ENCODE measurements around the gene FGFBP1. TPM values are rescaled to one million over a fixed set of nuclear protein-coding genes. Genes with fewer than 3 reads are reported as not detected.

Gene FGFBP1
- 2.7 to 4.3 TPM (median 4.0 TPM) in 5 replicates for total RNA-seq (2022; extraction: Qiagen RNA extraction; ENCODE audit: low read depth)

DNA sequence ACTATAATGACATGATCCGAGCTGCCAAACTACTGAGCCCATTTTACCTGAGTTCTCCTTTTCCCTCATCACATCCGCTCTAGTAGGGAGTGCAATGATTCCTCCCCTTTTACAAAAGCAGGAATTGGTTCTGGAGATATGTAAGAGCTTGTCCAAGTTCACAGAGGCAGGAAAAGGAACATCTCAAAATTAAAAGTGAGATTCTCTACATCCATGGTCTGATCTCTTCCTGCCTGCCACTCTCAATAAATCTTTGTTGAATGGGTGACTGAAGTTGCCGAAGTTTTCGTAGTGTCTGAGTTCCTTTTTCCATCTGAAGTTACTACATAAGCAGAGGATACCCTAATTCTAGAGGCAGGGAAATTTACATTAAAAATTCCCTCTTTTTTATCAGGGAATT is at the start of gene FGFBP1:
TSS of gene FGFBP1 (minus strand) at position 101 of the 400 bp plus-strand sequence. CDS start 2,108 bp downstream, outside the sequence.

DNA sequence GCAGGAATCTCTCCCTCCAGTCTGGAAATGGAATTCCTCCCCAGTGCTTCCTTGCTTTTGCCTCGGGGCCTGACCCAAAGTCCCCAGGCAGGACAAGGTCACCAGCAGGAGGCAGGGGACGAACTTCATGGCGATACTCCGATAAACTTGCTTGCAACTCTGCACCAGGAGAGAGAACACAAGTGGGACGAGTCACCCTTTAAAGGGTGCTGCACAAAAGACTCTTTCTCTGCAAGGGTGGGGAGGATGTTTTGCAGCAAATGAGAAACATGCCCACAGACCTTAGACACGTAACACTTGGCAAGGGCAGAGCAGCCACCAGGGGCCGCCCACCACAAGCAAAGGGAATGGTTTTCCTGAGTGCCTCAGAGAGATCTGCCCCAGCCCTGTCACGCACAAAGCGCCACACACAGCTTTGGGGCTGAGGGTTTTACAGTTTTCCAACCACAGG is 24.5 kb upstream of the FGFBP1 start, which contains the start of gene FGFBP2:
TSS of gene FGFBP2 (minus strand) at position 175 of the 451 bp plus-strand sequence. CDS start at position 129, 46 bp downstream.

Other genes starting within 250 kb of the FGFBP1 start
- 17.6 to 21.6 TPM (median 18.5 TPM) in 5 replicates for gene BST1, start 235.7 kb downstream of the FGFBP1 start, total RNA-seq (2022; extraction: Qiagen RNA extraction; ENCODE audit: low read depth)
- gene CD38, start 160.4 kb downstream of the FGFBP1 start, total RNA-seq (2022; extraction: Qiagen RNA extraction; ENCODE audit: low read depth), result 8.4 to 12.4 TPM (median 9.5 TPM) in 5 replicates
- not detected in 5 replicates for gene FGFBP2, start 24.4 kb upstream of the FGFBP1 start, total RNA-seq (2022; extraction: Qiagen RNA extraction; ENCODE audit: low read depth)
- 0.02 to 0.22 TPM (median 0.10 TPM) in 4 of 5 replicates, not detected in the other for gene PROM1, start 145.3 kb upstream of the FGFBP1 start, total RNA-seq (2022; extraction: Qiagen RNA extraction; ENCODE audit: low read depth)